Subcutaneous adipose tissue (tissue), 4 donors: ENCODE data around the gene CD28. TPM values are rescaled to one million over a fixed set of nuclear protein-coding genes. Genes with fewer than 3 reads are reported as not detected.

ENCODE experiments used
- CTCF ChIP-seq: fragments of 450-650 bp; IDR thresholded peaks from one replicate; pipeline ENCODE4 v1.5.1; 2016; ENCODE audit warnings: low read depth, mild to moderate bottlenecking, control low read depth, antibody characterized with exemption, moderate library complexity
- total RNA-seq, 4 donors: library from RNA; depleted of rRNA; stranded (reverse); fragments of >200 nt; gene quantifications; one replicate each; pipeline ENCODE4 v1.1.0, GENCODE V29; 2016

CD28 gene
- total RNA-seq, 4 donors from 2014 or later: 3.6 to 30.4 (median 6.1) TPM

DNA sequence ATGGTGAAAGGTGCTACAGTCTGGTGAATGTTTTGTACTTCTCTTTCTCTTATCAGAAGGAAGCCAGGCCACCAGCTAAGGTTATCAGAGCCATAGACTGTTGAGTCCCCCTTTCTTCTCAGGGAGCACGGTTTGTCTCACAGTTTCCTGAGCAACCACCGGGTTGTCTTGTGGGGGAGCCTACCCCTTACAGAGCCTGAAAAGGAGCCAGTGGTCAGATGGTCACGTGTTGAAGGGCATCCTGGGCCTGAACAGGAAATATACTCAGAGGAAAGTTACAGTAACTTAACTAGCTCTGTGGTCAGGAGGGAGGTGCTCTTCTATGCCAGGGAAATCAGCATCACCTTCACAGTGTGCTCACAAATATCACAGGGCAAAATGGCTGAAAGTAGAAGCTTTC, 11.6 kb downstream of the CD28 start:
- TF ChIP-seq CTCF: no peak

- TF ChIP-seq CTCF: no peak
Measured at GRCh38 chr2:203719456-203720410, 13.3 kb downstream of the CD28 start.

DNA sequence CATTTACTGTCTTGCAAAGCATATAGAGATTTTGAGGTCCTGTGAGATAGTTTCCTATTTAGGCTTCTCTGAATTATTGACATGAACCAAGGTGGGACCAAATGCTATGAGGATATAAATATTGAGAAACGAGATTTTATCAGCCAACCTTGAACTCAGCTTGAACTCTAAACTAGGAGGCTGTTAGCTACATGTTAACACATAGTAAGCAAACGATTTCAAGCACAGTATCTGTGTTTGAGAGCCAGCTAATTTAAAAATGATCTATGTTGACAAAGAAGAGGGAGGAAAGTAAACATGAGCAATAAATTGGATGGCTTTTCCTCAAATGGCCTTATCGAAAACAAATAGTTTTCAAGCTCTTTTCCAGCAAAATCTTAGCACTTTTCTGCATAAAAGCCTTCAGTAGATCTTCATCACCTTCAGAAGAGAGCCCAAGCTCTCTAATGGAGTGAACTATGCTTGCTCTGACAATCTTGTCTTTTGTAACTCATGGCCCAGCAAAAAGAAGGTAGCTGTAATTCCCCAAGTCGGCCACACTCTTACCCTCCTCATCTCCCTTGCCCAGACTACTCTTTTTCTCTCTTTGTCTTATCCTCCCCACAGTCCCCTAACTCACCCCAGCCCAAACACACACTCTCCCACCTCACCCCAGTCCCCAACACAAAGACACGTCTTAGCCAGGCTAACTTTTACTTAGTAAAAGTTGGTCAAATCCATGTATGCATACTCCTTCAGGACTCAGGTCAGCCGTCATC, 14.7 kb downstream of the CD28 start:
- no peak for TF ChIP-seq CTCF

GRCh38 chr2:203721781-203722300, 15.4 kb downstream of the CD28 start:
- no peak for TF ChIP-seq CTCF

- TF ChIP-seq CTCF: no peak
Measured at GRCh38 chr2:203722411-203722810, 16.0 kb downstream of the CD28 start.

- TF ChIP-seq CTCF: no peak
Measured at GRCh38 chr2:203728321-203728720, 21.9 kb downstream of the CD28 start.
